HS-27A (cell line): Measurements from ENCODE around the gene PDGFA.

ENCODE experiments used
- DNase-seq: peaks from one replicate; pipeline ENCODE4 v3.0.0-alpha.2; 2012; ENCODE audit warnings: low read depth, missing footprints

The PDGFA gene

DNA sequence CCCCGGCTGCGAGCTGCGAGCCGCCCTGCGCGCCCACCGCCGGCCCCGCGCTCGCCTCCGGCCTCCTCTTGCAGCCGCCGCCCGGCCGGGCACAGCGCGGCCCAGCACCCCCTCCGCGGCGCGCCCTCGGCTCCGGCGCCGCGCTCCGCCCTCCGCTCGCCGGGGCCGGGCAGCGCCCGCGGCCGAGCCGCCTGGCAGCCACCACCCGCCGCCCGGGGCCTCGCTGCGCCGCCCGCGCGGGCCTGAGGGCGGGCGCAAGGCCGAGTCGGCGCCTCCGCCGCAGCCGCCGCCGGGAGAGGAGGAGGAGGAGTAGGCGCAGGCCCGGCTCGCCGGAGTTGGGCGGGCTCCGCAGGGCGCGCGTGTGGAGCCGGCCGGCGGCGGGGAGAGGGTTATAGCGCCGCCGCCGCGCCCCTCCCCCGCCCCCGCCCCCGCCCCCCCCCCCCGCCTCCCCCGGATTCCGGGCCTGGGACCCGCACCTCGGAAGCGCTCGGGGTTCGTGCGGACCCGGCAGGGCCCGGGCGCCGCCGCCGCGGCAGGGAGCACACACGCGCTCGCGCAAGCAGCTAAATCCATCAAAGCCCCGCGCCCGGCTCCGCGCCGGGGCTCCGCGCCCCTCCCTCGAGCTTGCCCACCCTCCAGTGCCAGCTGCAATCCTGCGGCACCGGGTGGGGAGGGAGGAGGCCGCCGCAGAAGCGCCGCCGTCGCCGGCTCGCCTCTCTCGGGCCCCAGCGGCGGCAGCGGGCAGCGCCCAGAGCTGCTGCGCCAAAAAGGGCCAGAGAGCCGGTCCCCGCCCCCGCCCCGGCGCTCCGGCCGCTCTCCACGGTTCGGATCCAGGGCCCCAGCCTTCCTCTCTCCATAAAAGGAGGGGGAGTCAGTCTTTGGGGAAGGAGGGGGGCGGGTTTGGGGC is at the start of gene PDGFA:
TSS of gene PDGFA (minus strand) at position 363 of the 907 bp plus-strand sequence. CDS start 845 bp downstream, outside the sequence.
- no peak for DNase-seq

GRCh38 chr7:568031-568951 is 48.6 kb upstream of the PDGFA start:
- no peak for DNase-seq

GRCh38 chr7:567305-567883 is 47.7 kb upstream of the PDGFA start:
- no peak for DNase-seq

DNA sequence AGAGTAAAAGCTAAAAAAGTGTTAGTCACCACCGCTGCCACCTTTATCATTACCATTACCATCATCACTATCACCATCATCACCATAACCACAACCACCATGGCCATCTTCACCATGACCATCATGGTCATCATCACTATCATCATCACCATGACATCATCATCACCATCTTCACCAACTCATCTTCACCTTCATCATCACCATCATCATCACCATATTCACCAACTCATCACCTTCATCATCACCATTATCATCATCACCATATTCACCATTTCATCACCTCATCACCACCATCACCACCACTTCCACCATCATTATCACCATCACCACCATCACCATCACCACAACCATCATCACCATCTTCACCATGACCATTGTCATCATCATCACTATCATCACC is 46.5 kb upstream of the PDGFA start:
- no peak for DNase-seq

DNA sequence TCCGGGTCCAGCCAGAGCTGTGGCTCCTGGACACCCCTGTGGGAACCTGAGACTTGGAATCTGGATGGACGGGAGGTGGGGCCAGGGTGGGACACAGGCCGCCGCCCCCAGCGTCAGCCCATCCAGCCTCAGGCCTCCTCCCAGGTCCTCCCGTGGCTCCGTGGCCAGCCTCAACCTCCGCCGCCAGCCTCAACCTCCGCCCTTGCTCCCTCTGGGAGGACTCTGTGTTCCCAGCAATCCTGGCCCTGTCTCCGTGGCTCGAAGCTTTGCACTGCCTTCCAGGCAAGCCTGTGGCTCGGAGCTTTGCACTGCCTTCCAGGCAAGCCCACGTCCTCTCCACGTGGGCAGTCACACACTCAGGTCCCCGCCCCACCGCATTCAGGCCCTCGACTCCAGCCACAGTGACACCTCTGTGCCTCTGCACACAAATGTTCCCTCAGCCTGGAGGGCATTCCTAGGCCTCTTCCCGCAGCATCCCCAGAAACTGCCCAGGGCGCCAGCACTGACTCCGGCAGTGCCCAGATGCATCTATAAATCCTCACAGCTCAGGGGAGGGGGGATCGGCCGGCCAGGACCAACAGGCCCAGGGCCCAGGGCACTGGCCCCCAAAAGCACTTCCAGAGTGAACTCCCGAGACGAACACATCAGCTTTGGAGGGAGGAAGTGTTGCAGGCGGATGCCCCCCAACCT is 44.7 kb upstream of the PDGFA start:
- DNase-seq, result no peak

- no peak for DNase-seq
Measured at GRCh38 chr7:563629-564170, 44.1 kb upstream of the PDGFA start.

DNA sequence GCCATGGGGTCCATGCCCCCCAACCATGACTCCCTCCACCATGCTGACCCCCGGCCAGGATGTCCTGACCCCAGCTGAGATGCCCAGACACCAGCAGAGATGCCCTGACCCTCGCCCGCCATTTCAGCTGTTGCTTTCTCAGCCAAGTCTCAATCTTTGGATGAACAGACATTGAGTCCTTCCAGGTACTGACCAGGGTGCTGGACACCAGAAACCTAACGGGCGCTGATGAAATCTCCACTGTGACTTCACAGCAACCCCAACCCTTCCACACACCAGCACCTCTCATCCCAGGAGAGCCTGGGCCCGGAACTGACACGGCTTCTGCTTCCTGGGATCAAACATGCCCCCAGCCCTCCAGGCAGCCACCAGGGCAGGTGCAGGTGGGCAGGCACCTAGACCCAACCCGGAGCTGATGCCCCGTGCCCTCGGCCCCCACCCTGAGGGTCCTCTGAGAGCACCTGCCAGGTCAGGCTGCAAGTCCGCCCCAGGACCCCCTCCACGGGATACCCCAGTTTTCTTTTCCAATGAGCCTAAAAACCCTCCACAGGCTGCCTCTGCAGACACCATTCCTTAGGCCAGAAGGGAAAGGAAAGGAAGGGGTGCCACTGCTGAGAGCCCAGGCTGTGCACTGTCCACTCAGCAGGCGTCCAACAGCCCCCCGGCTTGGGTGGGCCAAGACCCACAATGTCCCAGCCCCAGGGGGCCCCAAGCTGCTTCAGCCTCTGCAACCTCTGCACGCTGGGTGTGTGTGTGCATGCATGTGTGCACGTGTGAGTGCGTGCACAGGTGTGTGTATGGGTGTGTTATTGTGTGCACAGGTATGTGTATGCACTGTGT is 43.4 kb upstream of the PDGFA start:
- DNase-seq, result no peak

DNA sequence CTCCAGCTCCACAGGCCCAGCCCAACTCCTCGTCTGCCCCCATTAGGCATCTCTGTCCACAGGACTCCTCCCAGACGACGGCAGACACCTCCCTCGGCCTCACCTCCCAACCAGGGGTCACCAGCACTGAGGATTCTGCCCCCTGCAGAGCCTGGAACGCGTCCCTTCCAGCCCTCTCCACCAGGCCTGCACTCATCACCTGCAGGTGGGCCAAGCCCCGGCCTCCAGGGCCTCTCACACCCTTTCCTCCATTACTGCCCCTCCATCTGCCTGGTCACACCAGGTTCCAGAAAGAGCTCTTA is 42.7 kb upstream of the PDGFA start:
- DNase-seq, result no peak

DNA sequence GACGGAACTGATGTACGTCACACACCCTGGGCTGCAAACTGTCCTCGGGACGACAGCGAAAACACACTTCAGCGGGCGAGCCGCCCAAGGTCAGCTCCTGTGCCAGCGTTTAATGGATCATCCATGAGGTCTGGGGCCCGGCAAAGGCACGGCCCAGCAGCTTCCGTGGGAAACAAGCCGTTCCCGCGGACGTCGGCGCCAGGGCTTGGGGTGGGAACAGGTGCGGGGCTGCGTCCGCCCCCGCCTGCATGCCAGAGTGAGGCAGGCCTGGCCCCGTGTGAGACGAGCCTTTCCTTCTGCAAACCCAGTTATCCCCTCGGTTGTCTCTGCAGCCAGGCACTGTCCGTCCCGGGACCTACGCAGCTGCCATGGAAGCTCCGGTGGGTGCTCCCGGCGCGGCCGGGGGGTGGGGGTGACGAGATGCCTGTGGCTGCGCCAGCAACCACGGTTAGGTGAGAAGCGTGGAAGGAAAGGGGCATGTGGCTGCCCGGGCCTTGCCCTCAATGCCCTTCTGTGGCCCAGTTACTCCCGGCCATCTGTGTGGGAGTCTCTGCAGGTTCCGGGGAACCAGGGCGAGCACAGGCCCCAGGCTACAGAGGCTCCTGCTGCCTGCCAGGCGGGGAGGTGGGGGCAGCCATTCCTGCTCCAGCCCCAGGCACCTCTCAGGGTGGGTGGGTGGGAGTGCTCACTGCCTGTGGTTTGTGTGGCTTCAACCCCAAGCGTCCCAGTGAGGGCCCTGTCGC is 42.2 kb upstream of the PDGFA start:
- no peak for DNase-seq

- DNase-seq, result no peak
Measured at GRCh38 chr7:560966-561630, 41.5 kb upstream of the PDGFA start.

GRCh38 chr7:559396-559705 is 39.7 kb upstream of the PDGFA start:
- no peak for DNase-seq

GRCh38 chr7:557558-557881 is 37.9 kb upstream of the PDGFA start:
- no peak for DNase-seq

- DNase-seq, result no peak
Measured at GRCh38 chr7:556837-557557, 37.4 kb upstream of the PDGFA start.

DNA sequence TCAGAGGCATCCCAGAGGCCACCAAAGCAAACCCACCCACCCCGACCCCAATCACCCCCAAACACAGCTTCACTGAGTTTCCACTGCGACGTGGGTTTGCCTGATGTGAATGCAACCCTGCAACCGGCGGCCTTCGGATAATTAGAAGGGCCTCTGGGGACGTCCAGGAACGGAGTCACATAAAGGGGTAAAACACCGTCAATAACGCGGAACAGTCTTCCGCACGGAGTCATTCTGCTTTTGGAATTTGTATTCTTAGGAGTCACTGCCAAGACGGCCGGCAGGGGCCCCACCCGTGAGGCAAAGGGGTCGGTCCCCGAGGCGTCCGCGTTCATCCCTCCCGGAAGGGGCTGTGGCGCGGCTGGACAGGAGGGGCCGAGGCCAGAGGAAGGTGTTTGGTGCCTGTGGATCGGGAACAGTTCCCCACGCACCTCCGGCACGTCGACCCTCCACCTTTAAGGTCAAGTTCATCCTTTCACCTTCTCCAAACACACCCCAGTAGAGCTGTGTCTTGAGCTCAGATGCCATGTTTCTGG is 36.7 kb upstream of the PDGFA start:
- DNase-seq, result no peak

DNA sequence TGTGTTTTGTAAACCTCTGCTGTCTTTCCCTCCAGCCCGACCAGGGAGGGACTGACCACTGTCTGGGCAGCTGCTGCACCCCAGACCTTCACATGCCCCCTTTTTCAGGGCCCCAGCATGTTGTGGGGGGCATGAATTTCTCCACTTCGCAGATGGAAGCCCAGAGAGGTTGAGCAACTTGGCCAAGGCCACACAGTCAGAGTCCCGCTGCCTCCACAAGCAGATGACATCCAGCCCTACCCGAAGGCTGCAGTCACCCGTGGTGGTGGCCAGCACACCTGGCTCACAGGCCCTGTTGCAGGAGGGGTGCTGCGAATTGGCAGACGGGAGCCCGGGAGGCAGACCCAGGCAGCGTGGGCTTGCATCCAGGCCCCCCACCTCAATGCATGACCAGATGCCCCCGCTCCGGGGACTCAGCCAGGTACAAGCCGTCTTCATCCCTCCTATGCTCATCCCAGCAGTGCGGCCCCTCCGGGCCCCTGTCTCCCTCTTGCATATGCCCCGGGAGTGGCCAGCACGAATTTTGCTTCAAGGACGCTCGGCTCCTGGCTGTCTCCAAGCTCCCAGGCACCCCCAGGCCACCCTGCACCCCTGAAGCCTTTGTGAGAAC is 36.0 kb upstream of the PDGFA start:
- DNase-seq, result no peak

DNA sequence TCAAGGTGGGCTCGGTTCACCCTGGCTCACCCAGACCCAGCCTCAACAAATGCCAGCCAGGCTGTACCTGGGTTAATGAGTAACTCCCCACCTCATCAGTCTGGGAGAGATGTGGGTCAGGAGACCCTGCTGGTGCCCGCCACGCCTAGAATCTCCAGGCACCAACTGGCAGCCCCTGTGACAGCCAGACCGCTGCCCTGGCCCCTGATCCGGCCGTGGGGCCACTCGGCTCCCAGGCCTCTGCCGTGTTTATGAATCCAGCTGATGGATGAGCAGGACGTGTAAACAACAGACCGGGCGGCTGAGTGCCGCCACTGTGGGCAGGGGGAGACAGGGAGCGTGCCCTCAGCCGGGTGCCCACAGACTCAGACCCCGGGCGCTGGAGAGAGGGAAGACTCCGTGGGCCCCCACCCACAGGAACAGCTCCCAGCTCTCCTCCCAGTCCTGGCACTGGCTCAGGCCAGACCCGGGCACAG is 34.0 kb upstream of the PDGFA start:
- no peak for DNase-seq

DNA sequence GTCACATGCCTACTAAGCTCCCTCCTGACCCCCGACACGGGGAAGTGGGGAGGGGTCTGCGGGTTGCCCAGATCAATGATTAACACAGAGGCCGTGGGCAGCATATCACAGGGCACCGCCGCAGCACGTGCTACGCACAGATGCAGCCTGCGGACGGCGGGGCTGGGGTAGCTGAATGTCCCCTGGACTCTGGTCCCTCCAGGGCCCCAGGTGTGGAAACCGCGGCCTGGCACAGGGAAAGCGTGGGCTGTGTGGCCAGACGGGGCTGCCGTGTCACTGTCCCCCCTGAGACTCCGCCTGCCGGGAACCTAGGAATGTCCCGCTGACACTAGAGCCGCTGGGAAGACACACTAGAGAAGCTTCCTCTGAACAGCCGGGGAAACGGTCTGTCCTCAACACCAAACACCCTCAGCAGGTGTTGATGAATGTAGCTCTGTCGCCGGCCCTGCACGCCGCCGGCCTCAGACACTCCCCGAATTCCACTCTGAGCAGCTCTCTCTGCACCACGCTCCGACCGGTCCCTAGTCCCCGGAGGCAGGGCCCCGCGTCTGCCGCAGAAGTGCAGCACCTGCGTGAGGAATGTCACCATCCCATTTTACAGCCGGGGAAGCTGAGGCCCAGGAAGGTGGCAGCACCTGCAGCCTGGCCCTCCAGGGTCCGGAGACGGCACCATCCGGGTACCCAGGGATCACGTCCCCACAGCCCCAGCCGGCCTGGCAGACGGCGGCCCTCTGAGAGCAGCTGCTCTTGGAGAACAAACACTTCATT is 33.4 kb upstream of the PDGFA start:
- DNase-seq, result no peak
